HEK293 (cell line): Measurements from ENCODE around the gene RTN4.
A peak's percentile ranks its signal among the peaks of the same experiment; 100 is the strongest.

Experiments used
- ATF2 ChIP-seq: fragments of 450-650 bp; formaldehyde crosslinking; IDR thresholded peaks from 2 replicates; pipeline ENCODE4 v1.5.1; 2016; ENCODE audit warnings: missing biosample characterization, missing genetic modification characterization, low read depth
- FEZF1 ChIP-seq: fragments of 450-650 bp; formaldehyde crosslinking; IDR thresholded peaks from 2 replicates; pipeline ENCODE4 v1.5.1; 2016; ENCODE audit warnings: missing biosample characterization, missing genetic modification characterization
- HIC1 ChIP-seq: fragments of 450-650 bp; formaldehyde crosslinking; IDR thresholded peaks from 2 replicates; pipeline ENCODE4 v1.5.1; 2016; ENCODE audit warnings: missing biosample characterization, missing genetic modification characterization
- IKZF3 ChIP-seq: fragments of 450-650 bp; IDR thresholded peaks from 2 replicates; pipeline ENCODE4 v1.5.0; 2018; ENCODE audit warnings: missing biosample characterization, mild to moderate bottlenecking, missing genetic modification characterization, moderate library complexity
- KLF1 ChIP-seq: fragments of 450-650 bp; formaldehyde crosslinking; IDR thresholded peaks from 2 replicates; pipeline ENCODE4 v1.5.1; 2016; ENCODE audit warnings: missing biosample characterization, missing genetic modification characterization
- KLF8 ChIP-seq: fragments of 450-650 bp; formaldehyde crosslinking; IDR thresholded peaks from 2 replicates; pipeline ENCODE4 v1.5.1; 2016; ENCODE audit warnings: missing biosample characterization, missing genetic modification characterization
- SALL2 ChIP-seq: fragments of 450-650 bp; formaldehyde crosslinking; IDR thresholded peaks from 2 replicates; pipeline ENCODE4 v1.5.0; 2017; ENCODE audit warnings: missing biosample characterization, mild to moderate bottlenecking, missing genetic modification characterization, borderline replicate concordance
- SCRT2 ChIP-seq: fragments of 450-650 bp; formaldehyde crosslinking; IDR thresholded peaks from 2 replicates; pipeline ENCODE4 v1.5.1; 2016; ENCODE audit warnings: missing biosample characterization, missing genetic modification characterization
- SP2 ChIP-seq: fragments of 450-650 bp; formaldehyde crosslinking; IDR thresholded peaks from 2 replicates; pipeline ENCODE4 v1.5.1; 2016; ENCODE audit warnings: missing biosample characterization, missing genetic modification characterization
- SP7 ChIP-seq: fragments of 450-650 bp; formaldehyde crosslinking; IDR thresholded peaks from 2 replicates; pipeline ENCODE4 v1.5.1; 2016; ENCODE audit warnings: missing biosample characterization, missing genetic modification characterization
- ZBTB11 ChIP-seq: fragments of 450-650 bp; formaldehyde crosslinking; conservative IDR thresholded peaks from 2 replicates; pipeline ENCODE4 v1.5.1; 2016; ENCODE audit warnings: low read depth, missing biosample characterization, missing genetic modification characterization
- ZBTB17 ChIP-seq: fragments of 450-650 bp; formaldehyde crosslinking; IDR thresholded peaks from 2 replicates; pipeline ENCODE4 v1.5.1; 2016; ENCODE audit warnings: missing biosample characterization, missing genetic modification characterization
- ZEB2 ChIP-seq: fragments of 450-650 bp; formaldehyde crosslinking; IDR thresholded peaks from 2 replicates; pipeline ENCODE4 v1.5.1; 2016; ENCODE audit warnings: missing biosample characterization, missing genetic modification characterization
- ZNF202 ChIP-seq: fragments of 450-650 bp; formaldehyde crosslinking; IDR thresholded peaks from 2 replicates; pipeline ENCODE4 v1.5.1; 2016; ENCODE audit warnings: missing biosample characterization, missing genetic modification characterization, borderline replicate concordance
- ZNF239 ChIP-seq: fragments of 450-650 bp; formaldehyde crosslinking; IDR thresholded peaks from 2 replicates; pipeline ENCODE4 v1.5.1; 2016; ENCODE audit warnings: missing biosample characterization, missing genetic modification characterization
- ZNF26 ChIP-seq: fragments of 450-650 bp; formaldehyde crosslinking; IDR thresholded peaks from 2 replicates; pipeline ENCODE4 v1.5.1; 2016; ENCODE audit warnings: missing biosample characterization, missing genetic modification characterization
- ZNF280D ChIP-seq: fragments of 450-650 bp; formaldehyde crosslinking; IDR thresholded peaks from 2 replicates; pipeline ENCODE4 v1.5.1; 2016; ENCODE audit warnings: missing biosample characterization, missing genetic modification characterization
- ZNF311 ChIP-seq: fragments of 450-650 bp; formaldehyde crosslinking; IDR thresholded peaks from 2 replicates; pipeline ENCODE4 v1.5.1; 2017; ENCODE audit warnings: missing biosample characterization, missing genetic modification characterization, borderline replicate concordance
- ZNF335 ChIP-seq: fragments of 450-650 bp; formaldehyde crosslinking; conservative IDR thresholded peaks from 2 replicates; pipeline ENCODE4 v1.5.1; 2016; ENCODE audit warnings: missing biosample characterization, missing genetic modification characterization
- ZNF341 ChIP-seq: fragments of 450-650 bp; formaldehyde crosslinking; IDR thresholded peaks from 2 replicates; pipeline ENCODE4; 2016; ENCODE audit warnings: low read depth, missing biosample characterization, missing genetic modification characterization
- ZNF362 ChIP-seq: fragments of 450-650 bp; formaldehyde crosslinking; IDR thresholded peaks from 2 replicates; pipeline ENCODE4 v1.5.1; 2016; ENCODE audit warnings: missing biosample characterization, missing genetic modification characterization
- ZNF391 ChIP-seq: fragments of 450-650 bp; formaldehyde crosslinking; IDR thresholded peaks from 2 replicates; pipeline ENCODE4 v1.5.1; 2016; ENCODE audit warnings: low read depth, missing biosample characterization, missing genetic modification characterization, borderline replicate concordance
- ZNF501 ChIP-seq: fragments of 450-650 bp; formaldehyde crosslinking; IDR thresholded peaks from 2 replicates; pipeline ENCODE4 v1.5.1; 2016; ENCODE audit warnings: missing biosample characterization, missing genetic modification characterization
- ZNF624 ChIP-seq: fragments of 450-650 bp; formaldehyde crosslinking; IDR thresholded peaks from 2 replicates; pipeline ENCODE4 v1.5.1; 2017; ENCODE audit warnings: missing biosample characterization, missing genetic modification characterization
- ZNF76 ChIP-seq: fragments of 450-650 bp; formaldehyde crosslinking; IDR thresholded peaks from 2 replicates; pipeline ENCODE4; 2016; ENCODE audit warnings: low read depth, missing biosample characterization, missing genetic modification characterization, borderline replicate concordance
- ZNF785 ChIP-seq: fragments of 450-650 bp; formaldehyde crosslinking; IDR thresholded peaks from 2 replicates; pipeline ENCODE4 v1.5.1; 2016; ENCODE audit warnings: missing biosample characterization, missing genetic modification characterization

Gene RTN4

GRCh38 chr2:55049043-55049820, 1.0 kb downstream of the RTN4 start (continued):
- TF ChIP-seq ZEB2 (tag by site-specific recombination) (0 out of 2 replicates have a peak, but pooled peaks have one; percentile 70), ZNF362 (tag by site-specific recombination) (no peak; the same call in 1 of the 2 replicates), SP2 (tag by site-specific recombination) (peak; percentile 73), SCRT2 (tag by site-specific recombination) (peak; percentile 90), FEZF1 (no peak), ZNF501 (tag by site-specific recombination) (peak; percentile 61; the same call in 1 of the 2 replicates), SALL2 (tag by site-specific recombination) (no peak), KLF1 (tag by site-specific recombination) (peak; percentile 25; the same call in 1 of the 2 replicates), ZBTB11 (tag by site-specific recombination) (0 out of 2 replicates have a peak, but pooled peaks have one; percentile 30), HIC1 (tag by site-specific recombination) (peak; percentile 40; the same call in 1 of the 2 replicates), ZNF785 (0 out of 2 replicates have a peak, but pooled peaks have one; percentile 20), ZNF202 (tag by site-specific recombination) (no peak), ZNF341 (tag by site-specific recombination) (no peak), ZNF335 (tag by site-specific recombination) (peak; percentile 41; the same call in 1 of the 2 replicates), SP7 (peak; percentile 53; the same call in 1 of the 2 replicates), ZBTB17 (tag by site-specific recombination) (peak; percentile 81), ZNF624 (no peak), ZNF311 (tag by site-specific recombination) (no peak), ZNF239 (tag by site-specific recombination) (peak; percentile 75; the same call in 1 of the 2 replicates), ZNF26 (tag by site-specific recombination) (no peak), IKZF3 (tag by site-specific recombination) (peak; percentile 62; the same call in 1 of the 2 replicates), ZNF280D (tag by site-specific recombination) (no peak), KLF8 (tag by site-specific recombination) (peak; percentile 33), ZNF391 (tag by site-specific recombination) (peak; percentile 22; the same call in 1 of the 2 replicates), ATF2 (tag by site-specific recombination) (no peak), ZNF76 (tag by site-specific recombination) (no peak)
